HG03469 (cell line): ENCODE measurements around the gene HDGF.

Experiments
- ATAC-seq: cut with Tn5 transposase; IDR thresholded peaks from one replicate; pipeline ENCODE4 v1.9.1; 2021; ENCODE audit warnings: mild to moderate bottlenecking, moderate library complexity, moderate number of reproducible peaks; ENCODE audit not compliant: unreplicated experiment

HDGF gene

DNA sequence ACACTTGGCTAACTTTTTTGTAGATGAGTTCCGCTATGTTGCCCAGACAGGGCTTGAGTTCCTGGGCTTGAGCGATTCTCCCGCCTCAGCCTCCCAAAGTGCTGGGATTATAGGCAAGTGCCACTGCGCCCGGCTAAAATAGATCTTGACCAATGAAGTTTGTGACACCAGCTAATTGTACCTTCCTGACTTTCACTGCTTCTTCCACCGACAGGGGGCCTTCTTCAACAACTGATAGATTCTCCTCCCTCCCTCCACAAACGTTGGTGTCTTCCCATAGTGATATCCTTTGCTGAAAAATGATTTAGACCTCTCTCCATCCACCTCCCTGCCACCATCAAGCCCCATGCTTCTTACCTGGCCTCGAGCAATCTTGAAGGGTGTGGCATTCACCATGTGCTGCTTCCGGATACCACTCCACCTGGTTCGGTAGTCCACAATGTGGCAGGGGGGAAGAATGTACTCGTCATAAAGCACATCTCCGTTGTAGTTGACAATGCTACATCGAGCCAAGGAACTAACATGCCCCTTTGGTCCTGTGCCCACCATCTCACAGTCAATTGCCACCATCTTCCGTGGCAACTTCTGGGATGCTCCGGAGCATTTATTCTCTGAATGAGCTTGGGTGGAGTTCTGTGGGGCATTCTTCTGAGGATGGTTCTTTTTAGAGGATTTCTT lies 24.8 kb downstream of the HDGF start:
- ATAC-seq, result no peak

DNA sequence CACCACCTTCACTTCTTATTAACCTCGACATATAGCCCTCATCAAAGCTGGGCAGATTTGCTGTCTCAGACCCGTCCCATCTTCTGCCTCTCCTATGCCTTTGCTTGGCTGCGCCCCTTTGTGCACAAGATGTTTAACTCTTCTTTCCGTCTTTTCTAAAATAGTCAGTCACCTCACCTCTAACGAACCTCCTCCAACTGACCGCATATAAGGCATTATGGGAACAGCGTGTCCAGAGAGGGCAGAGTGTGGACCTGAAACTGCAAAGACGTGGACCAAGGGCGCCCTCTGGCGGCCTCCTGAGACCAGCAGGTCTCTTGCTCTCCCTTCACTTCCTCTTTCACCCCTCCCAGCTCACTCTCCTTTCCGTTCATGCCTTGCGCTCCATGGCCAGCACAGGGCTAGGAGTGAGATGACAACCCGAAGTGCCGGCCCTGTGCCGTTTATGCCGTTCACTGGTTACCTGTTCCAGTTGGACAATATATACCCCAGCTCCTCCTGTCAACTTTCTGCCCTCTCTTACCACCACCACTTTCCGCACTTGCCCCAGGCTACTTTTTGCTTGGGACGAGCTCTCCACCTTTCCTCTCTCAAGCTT lies 25.7 kb downstream of the HDGF start:
- no peak for ATAC-seq

DNA sequence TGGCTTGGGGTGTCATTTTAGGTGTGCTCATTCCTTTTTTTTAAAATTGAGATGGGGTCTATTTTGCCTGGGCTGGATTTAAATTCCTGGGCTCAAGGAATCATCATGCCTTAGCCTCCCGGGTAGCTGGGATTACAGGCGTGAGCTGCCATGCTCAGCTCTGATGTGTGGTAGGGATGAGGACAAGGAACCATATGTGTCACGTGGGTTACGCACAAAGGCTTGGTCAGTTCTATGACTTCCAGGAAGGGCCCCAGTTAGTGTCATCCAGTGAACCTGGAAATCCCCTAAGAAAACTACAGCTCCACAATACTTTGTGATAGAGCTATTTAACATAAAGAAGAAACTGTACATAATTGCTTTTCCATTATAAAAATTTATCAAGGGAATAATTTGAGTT lies 29.9 kb downstream of the HDGF start:
- ATAC-seq, result no peak

DNA sequence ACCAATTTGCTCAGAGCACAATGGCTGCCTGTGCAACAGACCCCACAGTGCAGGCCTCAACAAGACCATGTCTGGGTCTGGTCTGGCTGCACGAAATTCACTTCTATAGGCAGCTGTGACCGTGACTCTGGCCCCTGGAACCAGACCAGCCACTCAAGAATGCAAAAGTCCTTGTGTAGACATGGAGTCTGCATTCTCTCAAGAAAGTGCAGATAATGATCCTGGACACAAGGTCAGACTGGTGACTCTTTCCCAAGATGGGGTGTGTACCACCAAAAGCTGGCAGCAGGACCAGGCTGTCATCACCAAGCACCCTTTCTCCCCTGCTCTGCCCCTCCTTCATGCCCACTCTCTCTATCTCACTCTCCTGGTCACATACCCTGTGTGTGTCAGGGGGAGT lies 30.3 kb downstream of the HDGF start:
- no peak for ATAC-seq

DNA sequence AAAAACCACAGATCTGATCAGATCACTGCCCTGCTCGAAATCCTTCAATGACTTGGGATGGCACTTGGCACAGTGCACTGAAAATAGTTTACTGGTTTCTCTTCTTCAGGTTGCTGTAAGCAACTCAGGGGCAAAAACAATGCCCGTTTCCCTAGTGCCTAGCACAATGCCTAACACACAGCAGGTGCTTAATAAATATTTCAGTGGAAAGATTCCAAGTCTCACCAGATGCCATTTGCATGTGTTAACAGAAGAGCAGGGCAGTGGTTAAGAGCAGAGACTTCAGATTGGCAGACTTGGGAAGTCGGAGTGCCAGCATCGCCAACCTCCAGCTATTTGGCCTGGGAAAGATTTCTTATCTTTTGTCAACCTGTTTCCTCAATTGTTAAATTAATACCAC lies 34.1 kb downstream of the HDGF start:
- no peak for ATAC-seq

DNA sequence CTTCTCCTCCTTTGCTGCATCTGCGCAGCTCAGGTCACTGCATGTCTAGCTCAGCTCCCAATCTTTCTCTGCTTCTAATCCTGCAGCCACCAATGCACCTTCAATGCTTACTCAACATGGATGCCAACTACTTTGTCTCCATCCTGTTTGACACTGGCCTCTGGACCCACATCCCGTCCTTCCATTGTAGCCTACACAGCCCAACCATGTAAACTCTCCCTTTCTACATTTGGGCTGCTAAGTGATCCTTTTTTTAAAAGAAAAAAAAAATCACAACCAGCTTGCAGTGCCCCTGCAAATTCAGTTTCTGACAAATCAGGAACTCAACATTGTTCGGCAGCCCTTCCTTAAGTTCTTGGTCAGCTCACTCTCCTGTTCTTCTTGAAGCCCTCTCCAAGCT lies 36.6 kb downstream of the HDGF start:
- ATAC-seq, result no peak

DNA sequence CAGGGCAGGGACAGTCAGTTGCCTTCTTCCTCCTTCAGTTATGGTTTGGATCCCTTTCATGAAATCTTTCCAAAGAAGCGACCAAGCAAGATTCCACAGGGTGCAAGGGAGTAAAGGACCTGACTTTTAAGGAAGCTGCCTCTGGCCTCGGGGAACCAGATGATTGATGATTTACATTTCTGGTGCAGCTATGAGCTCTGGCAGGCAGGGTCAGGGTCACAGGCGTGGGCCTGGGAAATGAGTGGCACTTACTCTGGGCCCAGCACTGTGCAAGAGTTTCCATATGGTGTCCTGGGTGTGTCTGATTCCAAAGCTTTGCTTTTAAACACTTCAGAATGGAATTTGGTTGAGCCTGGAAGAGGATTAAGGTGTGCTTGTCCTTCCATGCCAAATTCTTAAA lies 38.8 kb downstream of the HDGF start:
- no peak for ATAC-seq

DNA sequence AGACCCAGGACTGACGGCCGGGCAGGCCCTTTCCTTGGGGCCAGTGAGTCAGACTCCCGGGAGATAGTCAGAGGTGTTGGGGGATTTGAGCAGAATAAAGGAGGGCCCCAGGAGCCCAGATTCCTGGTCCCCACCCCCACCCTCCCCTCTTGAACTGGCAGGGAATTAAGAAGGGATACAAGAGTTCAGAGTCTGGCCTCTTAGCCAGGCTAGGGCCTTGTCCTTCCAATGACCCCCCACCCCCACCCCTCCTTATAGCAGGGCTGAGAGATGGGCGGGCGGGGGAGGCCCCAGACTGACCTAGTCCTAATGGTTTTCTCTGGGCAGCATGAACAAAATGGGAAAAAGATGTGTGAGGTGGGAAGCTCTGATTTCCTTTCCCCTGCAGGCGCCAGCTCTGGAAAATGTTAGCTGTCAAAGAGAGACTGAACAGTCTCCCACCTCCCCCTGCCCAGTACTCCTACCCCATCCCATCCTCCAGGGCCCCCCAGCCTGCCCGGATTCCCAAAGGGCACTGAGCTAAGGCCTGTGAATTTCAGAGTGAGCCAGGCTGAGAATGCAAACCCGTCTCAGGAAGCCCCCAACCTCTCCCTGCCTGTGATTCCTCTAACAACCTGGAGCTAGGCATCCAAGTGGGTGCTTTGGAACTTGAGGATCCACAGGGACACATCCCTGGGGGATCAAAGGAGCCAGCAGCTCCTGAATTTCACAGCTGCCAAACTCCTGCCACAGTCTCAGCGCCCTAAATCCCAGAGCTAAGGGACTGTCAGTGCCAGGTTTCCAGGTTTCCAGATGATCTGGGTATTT lies 40.3 kb downstream of the HDGF start:
- no peak for ATAC-seq

DNA sequence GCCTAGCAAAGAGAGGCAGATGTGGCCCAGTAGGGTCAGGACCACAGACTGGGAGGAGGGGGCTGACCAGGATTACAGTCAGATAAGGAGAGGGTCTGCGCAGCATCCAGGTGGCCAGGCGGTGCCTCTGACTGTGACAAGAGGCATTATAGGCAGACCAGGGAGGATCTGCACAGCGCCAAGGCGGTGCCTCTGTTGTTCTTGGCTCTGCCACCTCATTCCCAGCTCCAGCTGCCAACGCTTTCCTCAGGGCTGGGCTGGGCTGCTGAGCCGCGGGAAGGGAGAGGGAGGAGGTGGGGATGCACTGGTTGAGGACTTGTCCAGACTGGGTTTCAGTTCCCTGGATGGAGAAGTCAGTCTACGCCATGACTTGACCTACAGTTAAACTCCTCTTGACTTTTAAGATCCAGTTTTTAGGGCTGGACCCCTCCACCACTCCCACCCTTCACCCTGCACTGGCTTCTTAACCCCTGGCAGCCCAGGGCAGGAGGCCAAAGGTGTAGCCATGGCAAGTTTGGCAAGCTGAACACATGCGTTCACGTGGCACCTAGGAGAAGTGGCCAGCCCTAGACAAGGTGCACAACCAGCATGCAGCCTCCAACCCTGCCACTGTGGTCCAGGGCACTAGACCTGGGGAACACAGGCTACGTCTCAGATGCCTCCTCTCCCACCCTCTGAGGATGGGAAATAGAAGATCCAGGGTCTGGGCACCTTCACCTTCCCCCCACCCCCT lies 41.6 kb downstream of the HDGF start:
- no peak for ATAC-seq

DNA sequence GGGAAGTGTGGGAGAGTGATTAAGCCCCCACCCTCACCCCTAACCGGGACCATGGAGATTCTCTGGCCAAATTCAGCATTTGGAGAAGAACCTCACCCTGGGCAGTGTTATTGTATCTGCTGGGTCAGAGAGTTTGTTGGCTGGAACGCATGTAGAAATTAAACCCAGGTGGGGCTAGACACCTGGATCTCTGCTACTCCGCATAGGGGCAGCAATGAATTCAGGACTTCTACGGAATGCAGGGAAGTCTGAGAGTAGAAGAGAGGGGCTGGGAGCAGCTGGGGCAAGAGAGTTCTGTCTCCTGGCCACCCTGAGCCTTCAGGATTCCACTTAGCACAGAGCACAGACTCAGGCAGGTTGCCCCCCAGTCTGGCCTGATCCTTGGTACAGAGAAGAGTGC lies 42.4 kb downstream of the HDGF start:
- no peak for ATAC-seq

DNA sequence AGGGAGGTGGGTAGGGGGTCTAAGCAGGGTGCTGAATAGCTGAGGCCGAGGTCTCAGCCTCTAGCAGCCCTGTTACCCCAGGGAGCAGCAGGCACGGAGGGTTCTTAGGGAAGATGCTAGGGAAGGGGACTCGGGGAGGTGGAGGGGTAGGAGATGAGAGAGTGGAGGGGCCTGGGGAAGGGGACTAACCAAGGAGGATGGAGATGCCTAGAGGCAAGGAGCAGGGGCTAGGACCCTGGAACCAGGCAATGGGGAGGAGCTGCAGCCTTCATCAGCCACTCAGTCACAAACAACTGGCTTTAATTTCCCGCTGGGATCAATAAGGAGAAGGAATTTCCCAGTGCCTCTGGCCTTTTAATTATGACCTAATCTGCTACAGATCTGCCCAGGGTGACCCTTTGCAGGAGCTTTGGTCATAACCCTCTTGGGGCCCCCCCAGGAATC lies 43.2 kb downstream of the HDGF start:
- ATAC-seq, result no peak

DNA sequence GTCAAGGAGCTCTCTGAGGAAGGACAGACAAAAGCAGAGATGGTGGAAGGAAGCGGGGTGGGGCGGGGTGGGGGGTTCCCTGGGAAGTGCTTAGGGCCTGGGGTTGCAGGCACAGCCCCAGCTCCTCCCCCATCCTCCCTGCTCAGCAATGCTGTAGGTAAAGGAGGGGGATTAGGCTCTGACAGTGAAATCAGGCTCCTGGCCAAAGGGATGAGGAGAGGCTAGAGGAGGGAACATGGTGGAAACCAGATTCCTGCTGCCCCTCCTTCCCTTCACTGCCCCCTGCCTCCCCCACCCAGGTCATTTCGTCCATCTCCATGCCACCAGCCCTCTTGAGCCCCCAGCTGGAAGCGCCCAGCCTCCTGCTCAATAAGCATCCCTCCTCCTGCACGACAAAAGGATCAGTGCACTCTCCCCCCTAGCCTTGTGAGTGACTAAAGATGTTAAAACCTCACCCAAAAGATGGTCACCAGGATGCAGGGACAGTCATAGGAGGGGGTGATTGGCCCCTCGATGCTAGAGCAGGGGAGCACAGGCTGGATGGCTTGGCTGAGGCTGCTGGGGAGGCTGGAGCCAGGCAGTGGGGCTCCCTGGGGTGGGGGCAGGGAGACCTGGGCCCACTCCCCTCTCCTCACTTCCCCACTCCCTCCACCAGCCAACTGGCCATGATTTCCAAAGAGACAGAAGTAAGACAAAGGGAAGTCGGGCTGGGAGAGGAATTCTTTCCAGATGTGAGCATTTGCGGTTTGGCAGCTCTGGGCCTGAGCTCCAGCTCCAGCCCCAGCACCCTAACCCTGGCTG lies 43.9 kb downstream of the HDGF start:
- ATAC-seq, result no peak

DNA sequence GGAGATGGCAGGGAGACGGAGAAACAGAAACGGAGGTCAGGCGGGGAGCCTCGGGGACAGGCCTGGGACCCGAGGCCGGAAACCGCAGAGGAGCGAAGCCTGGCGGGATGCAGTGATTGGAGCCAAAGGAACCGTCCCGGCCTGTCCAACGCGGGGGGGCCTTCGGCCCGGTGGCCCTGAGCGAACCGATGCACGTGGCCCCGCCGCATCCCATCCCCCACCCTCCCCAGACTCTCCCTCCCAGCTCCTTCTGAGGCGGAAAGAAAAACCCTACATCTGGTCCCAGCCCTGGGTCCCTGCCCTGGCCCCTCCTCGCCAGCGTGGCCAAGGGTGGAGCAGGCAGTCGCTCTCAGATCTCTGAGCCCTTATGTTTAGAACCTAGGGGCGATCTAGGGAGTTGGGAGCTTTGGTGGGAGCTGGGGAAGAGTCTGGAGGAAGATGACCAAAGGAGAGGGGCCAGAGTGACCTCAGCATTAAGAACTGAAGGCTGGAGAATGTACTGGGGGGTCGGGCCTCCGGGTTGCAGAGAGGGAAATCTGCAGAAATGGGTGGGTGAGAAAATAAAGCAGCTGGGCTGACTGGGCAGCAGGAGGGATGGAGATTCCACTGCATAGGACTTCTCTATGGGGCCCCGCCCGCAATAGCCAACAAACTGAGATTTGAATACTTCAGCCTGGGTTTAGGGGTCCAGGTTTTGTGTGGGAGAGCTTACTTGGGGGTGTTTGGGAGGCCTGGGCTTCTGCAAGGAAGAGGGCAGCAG lies 44.6 kb downstream of the HDGF start:
- ATAC-seq, result no peak

DNA sequence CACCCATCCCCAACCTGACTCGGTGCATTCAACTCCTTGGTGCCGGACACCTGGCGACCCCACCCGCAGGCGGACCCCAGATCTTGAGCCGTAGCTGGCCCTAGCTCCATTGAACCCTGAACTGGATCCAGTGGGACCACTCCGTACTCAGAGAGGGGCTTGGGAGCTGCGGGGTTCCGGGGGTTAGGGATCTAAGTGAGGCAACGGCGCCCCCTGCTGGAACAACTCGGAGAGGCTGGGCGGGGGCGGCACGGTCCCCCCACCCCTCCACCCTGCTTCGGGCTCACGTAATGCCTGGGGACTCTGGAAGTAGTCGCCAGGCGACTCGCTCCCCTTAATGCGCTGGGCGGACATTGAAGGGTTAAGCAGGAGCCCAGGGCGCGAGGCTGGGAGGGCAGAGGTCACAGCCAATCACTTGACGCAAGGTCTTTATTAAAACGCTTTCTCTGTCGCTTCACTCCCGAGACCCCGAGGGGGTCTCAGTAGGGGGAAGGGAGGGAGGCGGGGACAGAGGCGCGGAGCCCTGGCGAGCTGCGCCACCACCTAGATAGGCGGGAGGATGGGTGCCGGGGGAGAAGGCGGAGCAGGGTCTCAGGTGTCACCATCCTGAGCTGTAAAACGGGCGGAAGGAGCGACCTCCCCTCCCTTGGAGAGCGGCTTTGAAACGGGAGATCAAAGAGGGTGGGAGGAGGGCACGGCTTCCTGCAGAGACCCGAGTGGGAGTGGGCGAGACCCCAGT lies 45.4 kb downstream of the HDGF start:
- ATAC-seq, result no peak

DNA sequence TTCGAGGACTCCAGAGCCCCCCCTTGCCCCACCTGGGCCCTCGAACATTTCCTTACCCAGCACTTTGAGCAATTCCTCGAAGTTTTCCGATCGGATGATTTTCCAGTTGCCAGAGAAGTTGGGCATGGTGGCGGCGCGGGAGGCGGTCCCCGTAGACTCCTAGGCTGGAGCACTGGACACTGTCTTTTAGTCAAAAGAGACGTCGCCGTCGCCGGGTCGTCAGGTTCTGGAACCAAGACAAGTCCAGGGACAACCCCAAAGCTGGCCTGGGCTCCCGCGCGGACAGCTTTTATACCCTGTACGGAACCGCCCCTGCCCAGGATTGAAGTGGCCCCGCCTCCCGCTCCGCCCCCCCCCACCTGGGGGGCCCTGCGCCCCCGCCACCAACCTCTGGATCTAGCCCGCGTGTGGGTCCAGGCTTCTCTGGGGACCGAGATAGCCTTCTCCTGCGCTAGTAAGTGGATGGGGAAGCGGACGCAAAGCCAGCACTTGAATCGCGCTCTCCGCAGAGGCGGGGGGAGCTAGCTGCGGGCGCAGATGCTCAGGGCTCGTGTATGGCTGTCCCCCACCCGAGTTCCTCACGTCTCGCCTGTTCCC lies 46.1 kb downstream of the HDGF start, which contains the start of gene CRABP2:
Gene CRABP2 (minus strand): TSS at position 263 of the 597 bp plus-strand sequence. CDS start 137 bp downstream, at position 126.
- ATAC-seq, result no peak

DNA sequence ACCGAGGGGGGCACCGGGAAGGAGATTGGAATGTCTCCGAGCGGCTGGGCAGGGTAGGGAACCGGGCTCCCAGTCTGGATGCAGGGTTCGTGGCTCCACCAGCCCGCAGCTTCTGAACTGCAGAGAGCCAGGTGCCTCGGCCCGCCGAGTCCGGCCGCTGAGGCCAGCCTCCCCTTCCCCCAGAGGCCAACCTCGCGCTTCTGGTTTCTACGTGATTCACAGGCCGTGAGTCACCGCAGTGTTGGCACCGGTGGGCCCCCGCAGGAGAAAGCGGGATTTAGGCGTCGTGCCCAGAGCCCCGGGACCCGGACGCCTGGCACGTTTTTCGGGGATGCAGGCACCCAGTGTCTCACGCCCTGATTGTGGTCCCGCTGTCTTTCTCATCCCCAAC lies 46.5 kb downstream of the HDGF start:
- ATAC-seq, result no peak

DNA sequence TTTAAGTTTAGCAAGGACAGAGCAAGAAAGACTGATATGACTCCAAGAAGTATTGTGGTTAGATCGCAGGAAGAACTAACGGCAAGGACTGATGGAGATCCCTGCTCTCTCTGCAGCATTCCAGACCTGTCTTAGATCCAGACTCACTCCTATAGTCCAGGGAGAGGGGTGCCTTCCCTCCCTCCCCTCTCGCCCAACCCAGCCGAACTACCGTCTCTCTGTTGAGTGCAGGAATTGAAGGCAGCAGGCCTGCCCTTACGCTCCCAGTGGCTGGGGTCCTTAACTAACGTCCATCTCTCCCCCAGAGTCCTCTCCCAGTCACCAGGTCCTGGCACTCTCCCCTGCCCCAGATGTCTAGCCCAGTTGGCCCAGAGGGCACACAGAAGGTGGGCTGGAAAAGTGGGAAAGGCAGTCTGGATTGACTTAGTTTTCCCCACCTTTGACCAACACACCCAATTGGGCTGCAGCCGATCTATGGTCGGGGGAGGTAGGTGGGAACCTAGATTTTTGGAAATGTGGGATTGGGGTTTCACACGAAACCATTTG lies 47.2 kb downstream of the HDGF start:
- ATAC-seq, result no peak

DNA sequence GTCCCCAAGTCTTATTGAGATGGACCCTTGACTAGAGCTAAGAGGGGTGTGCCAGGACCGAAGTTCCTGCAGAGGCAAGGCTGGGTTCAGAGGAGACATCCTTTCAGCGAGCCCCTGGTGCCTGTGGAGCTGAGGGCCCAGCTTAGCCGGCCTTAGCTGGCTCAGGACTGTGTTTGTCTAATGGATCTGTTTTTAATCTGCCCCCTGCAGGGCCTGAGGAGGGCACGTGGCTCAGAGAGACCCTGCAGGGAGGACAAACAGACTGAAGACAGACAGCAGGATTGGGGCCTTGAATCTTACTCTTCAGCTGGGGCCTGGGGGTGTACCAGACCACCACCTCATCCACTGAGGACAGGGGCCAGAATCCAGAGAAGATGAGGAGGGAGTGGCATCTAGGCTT lies 47.7 kb downstream of the HDGF start:
- no peak for ATAC-seq
